HepG2 (cell line): ENCODE measurements around the gene SH2D3C. TPM values are rescaled to one million over a fixed set of nuclear protein-coding genes. Genes with fewer than 3 reads are reported as not detected.
A peak's percentile ranks its signal among the peaks of the same experiment; 100 is the strongest.

ENCODE experiments used
- CBX5 ChIP-seq: sonication (generic); formaldehyde crosslinking; IDR thresholded peaks from 2 replicates; pipeline ENCODE4 v1.4.0; 2020; ENCODE audit warnings: missing genetic modification reagents, borderline replicate concordance
- FOXA3 ChIP-seq: IDR thresholded peaks from 2 replicates; pipeline ENCODE4 v1.6.1; 2016; ENCODE audit warnings: missing genetic modification reagents, missing compliant biosample characterization
- FOXK2 ChIP-seq: fragments of 450-650 bp; IDR thresholded peaks from 2 replicates; pipeline ENCODE4 v1.6.1; 2016
- MTA3 ChIP-seq: sonication (generic); formaldehyde crosslinking; IDR thresholded peaks from 2 replicates; pipeline ENCODE4 v1.4.0; 2020; ENCODE audit warnings: missing genetic modification reagents
- NR2F6 ChIP-seq, 2 experiments: IDR thresholded peaks; 2 replicates each; pipeline ENCODE4 v1.6.1; 2016; ENCODE audit warnings: antibody characterized with exemption in 1 of 2, mild to moderate bottlenecking in 1 of 2
- PHF20 ChIP-seq: sonication (generic); formaldehyde crosslinking; IDR thresholded peaks from 2 replicates; pipeline ENCODE4 v1.5.0; 2020; ENCODE audit warnings: mild to moderate bottlenecking, missing genetic modification reagents
- RBAK ChIP-seq: sonication (generic); formaldehyde crosslinking; IDR thresholded peaks from 2 replicates; pipeline ENCODE4 v1.5.1; 2020; ENCODE audit warnings: mild to moderate bottlenecking, missing genetic modification reagents
- REXO4 ChIP-seq: sonication (generic); formaldehyde crosslinking; IDR thresholded peaks from 2 replicates; pipeline ENCODE4 v1.8.0; 2022; ENCODE audit warnings: missing genetic modification reagents, mild to moderate bottlenecking, borderline replicate concordance
- RXRA ChIP-seq: sonication (generic); formaldehyde crosslinking; IDR thresholded peaks from 2 replicates; pipeline ENCODE4 v1.5.1; 2020; ENCODE audit warnings: missing genetic modification reagents
- SCMH1 ChIP-seq: sonication (generic); formaldehyde crosslinking; IDR thresholded peaks from 2 replicates; pipeline ENCODE4 v1.9.0; 2021; ENCODE audit warnings: missing genetic modification reagents, mild to moderate bottlenecking, borderline replicate concordance
- STAT5B ChIP-seq: sonication (generic); formaldehyde crosslinking; IDR thresholded peaks from 2 replicates; pipeline ENCODE4 v1.4.0; 2020; ENCODE audit warnings: missing genetic modification reagents
- SYNCRIP ChIP-seq: fragments of 200-400 bp; formaldehyde crosslinking; IDR thresholded peaks from 2 replicates; pipeline ENCODE4 v1.6.1; 2018; ENCODE audit warnings: mild to moderate bottlenecking, low read depth, low read length; ENCODE audit not compliant: insufficient read depth
- U2AF1 ChIP-seq: fragments of 200-400 bp; formaldehyde crosslinking; optimal IDR thresholded peaks from 2 replicates; pipeline ENCODE3; 2017; ENCODE audit warnings: mild to moderate bottlenecking, low read depth, low read length
- ZNF713 ChIP-seq: sonication (generic); formaldehyde crosslinking; IDR thresholded peaks from 2 replicates; pipeline ENCODE4 v1.4.0; 2020; ENCODE audit warnings: mild to moderate bottlenecking, missing genetic modification reagents
- ZXDC ChIP-seq: sonication (generic); formaldehyde crosslinking; IDR thresholded peaks from 2 replicates; pipeline ENCODE4 v1.5.0; 2020; ENCODE audit warnings: mild to moderate bottlenecking, missing genetic modification reagents
- polyA plus RNA-seq, 8 experiments: library from polyadenylated mRNA; depleted of rRNA in 3 of 8; stranded (reverse) in 7 of 8; unstranded in 1 of 8; fragments of >200 nt; fragmentation: Illumina TruSeq in 4 of 8; extraction: Trizol in 4 of 8; gene quantifications; 2 replicates each; pipeline versions ENCODE4 v1.2.1 to v1.2.3, GENCODE V29; 2011 to 2016; ENCODE audit warnings: low read depth in 4 of 8, missing spikeins in 1 of 8, mixed read lengths in 1 of 8; ENCODE audit not compliant: insufficient read depth in 1 of 8
- total RNA-seq, 5 experiments: library from RNA; depleted of rRNA; stranded (reverse); fragments of >200 nt; fragmentation: Illumina TruSeq; extraction: Trizol; gene quantifications; 2 replicates each; pipeline ENCODE4 v1.2.3, GENCODE V29; 2016; ENCODE audit warnings: low read depth in 1 of 5
- TF ChIP-seq, protein P1 (sequence below): sonication (generic); formaldehyde crosslinking; IDR thresholded peaks from 2 replicates; pipeline ENCODE4 v1.4.0; 2020; ENCODE audit warnings: missing genetic modification reagents
- TF ChIP-seq, protein P2 (sequence below): sonication (generic); formaldehyde crosslinking; IDR thresholded peaks from 2 replicates; pipeline ENCODE4 v1.4.0; 2020; ENCODE audit warnings: missing genetic modification reagents
- TF ChIP-seq, protein P3 (sequence below): sonication (generic); formaldehyde crosslinking; IDR thresholded peaks from 2 replicates; pipeline ENCODE4 v1.4.0; 2020; ENCODE audit warnings: missing genetic modification reagents

SH2D3C gene
- total and polyA plus RNA-seq, 2 of the 13 experiments (the other 11 are each of a cell fraction or from before 2014, with no cell fraction given): not detected

DNA sequence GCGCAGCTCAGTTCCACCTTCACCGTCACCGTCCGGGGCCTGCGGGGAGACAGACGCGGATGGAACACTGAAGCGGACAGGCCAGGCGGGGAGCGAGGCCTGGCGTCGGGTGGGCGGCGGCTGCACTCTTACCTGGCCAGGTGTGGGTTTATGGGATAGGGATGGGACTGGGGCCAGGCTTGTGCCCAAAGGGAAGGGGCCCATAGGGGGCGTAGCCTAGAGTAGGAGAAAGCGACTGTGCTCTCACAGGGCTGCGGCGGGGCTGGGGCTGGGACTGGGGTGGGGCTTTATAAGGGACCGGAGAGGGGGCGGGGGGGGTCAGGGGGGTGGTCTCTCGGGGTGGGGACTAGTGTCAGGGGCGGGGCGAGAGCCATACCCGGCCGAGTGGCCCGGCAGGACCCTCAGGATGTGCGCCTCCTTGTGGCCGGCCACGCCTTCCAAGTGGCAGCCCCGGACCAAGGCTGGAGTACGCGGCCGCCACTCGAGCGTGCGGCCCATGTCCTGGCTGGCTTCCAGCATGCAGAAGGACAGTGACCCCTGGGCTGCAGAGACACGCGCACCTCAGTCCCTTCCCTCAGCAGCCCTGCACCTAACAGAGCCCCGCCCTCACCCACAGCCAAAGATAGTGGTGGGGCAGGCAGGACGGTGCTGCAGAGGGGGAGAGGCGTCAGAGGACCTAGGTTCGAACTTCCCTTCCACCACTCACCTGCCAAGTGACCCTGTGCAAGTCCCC lies 47.0 kb upstream of the SH2D3C start (continued):
- TF ChIP-seq REXO4 (no peak), STAT5B (CRISPR knock-in tag) (no peak), ZNF713 (CRISPR knock-in tag) (no peak), RXRA (peak; percentile 93), SCMH1 (CRISPR knock-in tag) (no peak), SYNCRIP (no peak), CBX5 (CRISPR knock-in tag) (peak; percentile 45; the same call in 1 of the 2 replicates), U2AF1 (no peak), RBAK (CRISPR knock-in tag) (no peak), PHF20 (no peak), NR2F6 (IDR thresholded peaks at IDR 0.05) (no peak), NR2F6 (CRISPR knock-in tag; IDR thresholded peaks at IDR 0.05) (peak; percentile 85), FOXK2 (no peak), FOXA3 (peak; percentile 38; the same call in 1 of the 2 replicates), ZXDC (CRISPR knock-in tag) (no peak), MTA3 (CRISPR knock-in tag) (no peak)
- TF ChIP-seq, protein P1, sequence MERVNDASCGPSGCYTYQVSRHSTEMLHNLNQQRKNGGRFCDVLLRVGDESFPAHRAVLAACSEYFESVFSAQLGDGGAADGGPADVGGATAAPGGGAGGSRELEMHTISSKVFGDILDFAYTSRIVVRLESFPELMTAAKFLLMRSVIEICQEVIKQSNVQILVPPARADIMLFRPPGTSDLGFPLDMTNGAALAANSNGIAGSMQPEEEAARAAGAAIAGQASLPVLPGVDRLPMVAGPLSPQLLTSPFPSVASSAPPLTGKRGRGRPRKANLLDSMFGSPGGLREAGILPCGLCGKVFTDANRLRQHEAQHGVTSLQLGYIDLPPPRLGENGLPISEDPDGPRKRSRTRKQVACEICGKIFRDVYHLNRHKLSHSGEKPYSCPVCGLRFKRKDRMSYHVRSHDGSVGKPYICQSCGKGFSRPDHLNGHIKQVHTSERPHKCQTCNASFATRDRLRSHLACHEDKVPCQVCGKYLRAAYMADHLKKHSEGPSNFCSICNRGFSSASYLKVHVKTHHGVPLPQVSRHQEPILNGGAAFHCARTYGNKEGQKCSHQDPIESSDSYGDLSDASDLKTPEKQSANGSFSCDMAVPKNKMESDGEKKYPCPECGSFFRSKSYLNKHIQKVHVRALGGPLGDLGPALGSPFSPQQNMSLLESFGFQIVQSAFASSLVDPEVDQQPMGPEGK (CRISPR knock-in tag): peak; percentile 54; the same call in 1 of the 2 replicates
- TF ChIP-seq, protein P2, sequence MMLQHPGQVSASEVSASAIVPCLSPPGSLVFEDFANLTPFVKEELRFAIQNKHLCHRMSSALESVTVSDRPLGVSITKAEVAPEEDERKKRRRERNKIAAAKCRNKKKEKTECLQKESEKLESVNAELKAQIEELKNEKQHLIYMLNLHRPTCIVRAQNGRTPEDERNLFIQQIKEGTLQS (CRISPR knock-in tag): no peak
- TF ChIP-seq, protein P3, sequence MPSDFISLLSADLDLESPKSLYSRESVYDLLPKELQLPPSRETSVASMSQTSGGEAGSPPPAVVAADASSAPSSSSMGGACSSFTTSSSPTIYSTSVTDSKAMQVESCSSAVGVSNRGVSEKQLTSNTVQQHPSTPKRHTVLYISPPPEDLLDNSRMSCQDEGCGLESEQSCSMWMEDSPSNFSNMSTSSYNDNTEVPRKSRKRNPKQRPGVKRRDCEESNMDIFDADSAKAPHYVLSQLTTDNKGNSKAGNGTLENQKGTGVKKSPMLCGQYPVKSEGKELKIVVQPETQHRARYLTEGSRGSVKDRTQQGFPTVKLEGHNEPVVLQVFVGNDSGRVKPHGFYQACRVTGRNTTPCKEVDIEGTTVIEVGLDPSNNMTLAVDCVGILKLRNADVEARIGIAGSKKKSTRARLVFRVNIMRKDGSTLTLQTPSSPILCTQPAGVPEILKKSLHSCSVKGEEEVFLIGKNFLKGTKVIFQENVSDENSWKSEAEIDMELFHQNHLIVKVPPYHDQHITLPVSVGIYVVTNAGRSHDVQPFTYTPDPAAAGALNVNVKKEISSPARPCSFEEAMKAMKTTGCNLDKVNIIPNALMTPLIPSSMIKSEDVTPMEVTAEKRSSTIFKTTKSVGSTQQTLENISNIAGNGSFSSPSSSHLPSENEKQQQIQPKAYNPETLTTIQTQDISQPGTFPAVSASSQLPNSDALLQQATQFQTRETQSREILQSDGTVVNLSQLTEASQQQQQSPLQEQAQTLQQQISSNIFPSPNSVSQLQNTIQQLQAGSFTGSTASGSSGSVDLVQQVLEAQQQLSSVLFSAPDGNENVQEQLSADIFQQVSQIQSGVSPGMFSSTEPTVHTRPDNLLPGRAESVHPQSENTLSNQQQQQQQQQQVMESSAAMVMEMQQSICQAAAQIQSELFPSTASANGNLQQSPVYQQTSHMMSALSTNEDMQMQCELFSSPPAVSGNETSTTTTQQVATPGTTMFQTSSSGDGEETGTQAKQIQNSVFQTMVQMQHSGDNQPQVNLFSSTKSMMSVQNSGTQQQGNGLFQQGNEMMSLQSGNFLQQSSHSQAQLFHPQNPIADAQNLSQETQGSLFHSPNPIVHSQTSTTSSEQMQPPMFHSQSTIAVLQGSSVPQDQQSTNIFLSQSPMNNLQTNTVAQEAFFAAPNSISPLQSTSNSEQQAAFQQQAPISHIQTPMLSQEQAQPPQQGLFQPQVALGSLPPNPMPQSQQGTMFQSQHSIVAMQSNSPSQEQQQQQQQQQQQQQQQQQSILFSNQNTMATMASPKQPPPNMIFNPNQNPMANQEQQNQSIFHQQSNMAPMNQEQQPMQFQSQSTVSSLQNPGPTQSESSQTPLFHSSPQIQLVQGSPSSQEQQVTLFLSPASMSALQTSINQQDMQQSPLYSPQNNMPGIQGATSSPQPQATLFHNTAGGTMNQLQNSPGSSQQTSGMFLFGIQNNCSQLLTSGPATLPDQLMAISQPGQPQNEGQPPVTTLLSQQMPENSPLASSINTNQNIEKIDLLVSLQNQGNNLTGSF (CRISPR knock-in tag): no peak
